ENCODE data around the gene CCDC15.

Gene CCDC15

DNA sequence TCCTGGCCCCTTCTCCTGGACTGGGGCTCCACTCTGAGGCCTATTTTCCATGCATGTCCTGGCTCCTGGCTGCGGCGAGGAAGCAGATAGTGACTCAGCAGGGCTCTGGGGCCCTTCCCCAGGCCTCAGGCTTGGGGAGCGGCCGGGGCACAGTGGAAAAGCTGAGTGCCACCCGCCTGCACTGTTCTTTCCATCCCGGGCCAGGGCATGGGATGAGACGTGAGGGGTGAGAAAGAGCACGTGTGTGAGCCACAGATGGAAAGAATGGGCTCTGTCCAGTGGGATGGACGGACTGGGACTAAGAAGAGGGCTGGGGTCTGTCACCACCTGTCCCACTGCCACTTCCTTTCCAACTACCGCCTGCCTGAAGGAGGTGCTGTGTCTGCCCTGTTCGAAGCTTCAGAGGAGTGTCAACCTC is 121.9 kb downstream of the CCDC15 start:
- Histone ChIP-seq H3K4me1 (ENCODE audit: control insufficient read depth, insufficient read depth, low read length) (no peaks in the 10 kb centered on the region), H3K9ac (ENCODE audit: low read length in 2 of 2) (no peak overlapping the region), H3K27me3 (ENCODE audit: control insufficient read depth in 1 of 2, insufficient read depth in 2 of 2, low read length in 2 of 2) (peaks cover 0 to 8% of the 10 kb centered on the region in 2 donors), H3K4me3 (ENCODE audit: low read length in 2 of 2) (no peak overlapping the region), H3K27ac (ENCODE audit: low read length) (no peak overlapping the region), H3K9me3 (ENCODE audit: control insufficient read depth in 2 of 2, low read length in 2 of 2) (no peaks in the 10 kb centered on the region), H3K36me3 (ENCODE audit: control insufficient read depth in 2 of 2, insufficient read depth in 2 of 2, low read length in 2 of 2) (no peaks in the 10 kb centered on the region)

GRCh38 chr11:125076378-125076945 is 122.5 kb downstream of the CCDC15 start:
- no peaks in the 10 kb centered on the region for H3K9me3 ChIP-seq (ENCODE audit: control insufficient read depth in 2 of 2, low read length in 2 of 2)
- no peaks in the 10 kb centered on the region for H3K4me1 ChIP-seq (ENCODE audit: control insufficient read depth, insufficient read depth, low read length)
- no peaks in the 10 kb centered on the region for H3K36me3 ChIP-seq (ENCODE audit: control insufficient read depth in 2 of 2, insufficient read depth in 2 of 2, low read length in 2 of 2)
- H3K4me3 ChIP-seq (ENCODE audit: low read length in 2 of 2): no peak overlapping the region
- no peak overlapping the region for H3K27ac ChIP-seq (ENCODE audit: low read length)
- no peak overlapping the region for H3K9ac ChIP-seq (ENCODE audit: low read length in 2 of 2)
- H3K27me3 ChIP-seq (ENCODE audit: control insufficient read depth in 1 of 2, insufficient read depth in 2 of 2, low read length in 2 of 2): peaks cover 0 to 8% of the 10 kb centered on the region in 2 donors

DNA sequence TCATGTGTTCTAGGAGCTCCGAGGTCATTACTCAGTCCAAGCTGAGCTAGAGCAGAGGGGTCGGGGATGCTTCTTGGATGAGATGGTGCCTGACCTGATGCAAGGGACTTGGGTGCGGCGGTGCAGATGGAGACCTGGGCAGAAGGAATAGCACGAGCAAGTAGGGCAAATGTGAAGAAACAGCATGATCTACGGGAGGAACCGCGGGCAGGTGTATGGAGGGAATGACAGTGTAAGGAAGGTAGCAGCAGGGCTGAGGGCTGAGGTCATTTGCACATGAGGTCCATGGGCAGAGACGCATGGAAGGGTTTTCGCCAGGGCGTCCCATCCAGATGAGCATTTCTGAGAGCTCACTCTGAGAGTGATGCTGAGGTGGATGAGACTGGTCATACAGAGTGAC is 124.0 kb downstream of the CCDC15 start:
- Histone ChIP-seq H3K4me3 (ENCODE audit: low read length in 2 of 2) (no peak overlapping the region), H3K4me1 (ENCODE audit: control insufficient read depth, insufficient read depth, low read length) (no peaks in the 10 kb centered on the region), H3K27me3 (ENCODE audit: control insufficient read depth in 1 of 2, insufficient read depth in 2 of 2, low read length in 2 of 2) (peaks cover 0 to 6% of the 10 kb centered on the region in 2 donors), H3K27ac (ENCODE audit: low read length) (no peak overlapping the region), H3K36me3 (ENCODE audit: control insufficient read depth in 2 of 2, insufficient read depth in 2 of 2, low read length in 2 of 2) (no peaks in the 10 kb centered on the region), H3K9me3 (ENCODE audit: control insufficient read depth in 2 of 2, low read length in 2 of 2) (no peaks in the 10 kb centered on the region), H3K9ac (ENCODE audit: low read length in 2 of 2) (no peak overlapping the region)

DNA sequence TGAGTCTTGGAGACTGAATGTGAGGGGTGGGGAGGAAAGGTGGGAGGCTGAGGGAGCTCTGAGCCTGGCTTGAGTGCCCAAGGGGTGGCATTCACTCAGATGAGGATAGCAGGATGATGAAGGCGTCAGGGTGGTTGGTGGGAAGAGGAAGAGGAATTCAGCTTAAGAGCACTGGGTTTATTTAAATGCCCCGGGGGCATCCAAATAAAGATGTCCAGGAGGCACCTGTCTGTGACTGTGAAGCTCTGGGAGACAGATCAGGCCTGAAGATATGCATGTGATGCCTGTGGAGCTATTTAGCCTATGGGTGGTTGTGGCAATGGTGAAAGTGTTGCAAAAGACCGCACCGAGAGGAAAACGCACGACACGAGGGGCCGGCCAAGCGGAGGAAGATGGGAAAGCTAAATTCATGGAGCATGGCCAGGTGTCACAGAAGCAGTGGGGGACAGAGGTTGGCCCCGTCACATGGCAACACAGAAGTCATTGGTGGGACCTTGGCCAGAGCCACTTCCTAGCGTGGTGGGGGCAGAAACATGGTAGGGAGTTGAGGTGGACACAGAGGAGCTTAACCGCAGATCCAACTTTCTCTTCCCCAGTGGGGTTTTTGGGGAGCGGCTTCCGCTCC is 124.6 kb downstream of the CCDC15 start:
- Histone ChIP-seq H3K27me3 (ENCODE audit: control insufficient read depth in 1 of 2, insufficient read depth in 2 of 2, low read length in 2 of 2) (peaks cover 0 to 10% of the 10 kb centered on the region in 2 donors), H3K9ac (ENCODE audit: low read length in 2 of 2) (no peak overlapping the region), H3K9me3 (ENCODE audit: control insufficient read depth in 2 of 2, low read length in 2 of 2) (no peaks in the 10 kb centered on the region), H3K4me3 (ENCODE audit: low read length in 2 of 2) (no peak overlapping the region), H3K36me3 (ENCODE audit: control insufficient read depth in 2 of 2, insufficient read depth in 2 of 2, low read length in 2 of 2) (no peaks in the 10 kb centered on the region), H3K4me1 (ENCODE audit: control insufficient read depth, insufficient read depth, low read length) (no peaks in the 10 kb centered on the region), H3K27ac (ENCODE audit: low read length) (no peak overlapping the region)

GRCh38 chr11:125079151-125079877 is 125.3 kb downstream of the CCDC15 start:
- H3K36me3 ChIP-seq (ENCODE audit: control insufficient read depth in 2 of 2, insufficient read depth in 2 of 2, low read length in 2 of 2): no peaks in the 10 kb centered on the region

GRCh38 chr11:125079878-125080530 is 126.0 kb downstream of the CCDC15 start:
- Histone ChIP-seq H3K27me3 (ENCODE audit: control insufficient read depth in 1 of 2, insufficient read depth in 2 of 2, low read length in 2 of 2) (peaks cover 0 to 12% of the 10 kb centered on the region in 2 donors), H3K9me3 (ENCODE audit: control insufficient read depth in 2 of 2, low read length in 2 of 2) (no peaks in the 10 kb centered on the region), H3K36me3 (ENCODE audit: control insufficient read depth in 2 of 2, insufficient read depth in 2 of 2, low read length in 2 of 2) (no peaks in the 10 kb centered on the region)

More at GRCh38 chr11:125079151-125079877, 125.3 kb downstream of the CCDC15 start:
- H3K9me3 ChIP-seq (ENCODE audit: control insufficient read depth in 2 of 2, low read length in 2 of 2): no peaks in the 10 kb centered on the region
- H3K27me3 ChIP-seq (ENCODE audit: control insufficient read depth in 1 of 2, insufficient read depth in 2 of 2, low read length in 2 of 2): peaks cover 0 to 10% of the 10 kb centered on the region in 2 donors
- H3K9ac ChIP-seq (ENCODE audit: low read length in 2 of 2): no peak overlapping the region
- no peak overlapping the region for H3K4me3 ChIP-seq (ENCODE audit: low read length in 2 of 2)
- no peaks in the 10 kb centered on the region for H3K4me1 ChIP-seq (ENCODE audit: control insufficient read depth, insufficient read depth, low read length)
- no peak overlapping the region for H3K27ac ChIP-seq (ENCODE audit: low read length)

DNA sequence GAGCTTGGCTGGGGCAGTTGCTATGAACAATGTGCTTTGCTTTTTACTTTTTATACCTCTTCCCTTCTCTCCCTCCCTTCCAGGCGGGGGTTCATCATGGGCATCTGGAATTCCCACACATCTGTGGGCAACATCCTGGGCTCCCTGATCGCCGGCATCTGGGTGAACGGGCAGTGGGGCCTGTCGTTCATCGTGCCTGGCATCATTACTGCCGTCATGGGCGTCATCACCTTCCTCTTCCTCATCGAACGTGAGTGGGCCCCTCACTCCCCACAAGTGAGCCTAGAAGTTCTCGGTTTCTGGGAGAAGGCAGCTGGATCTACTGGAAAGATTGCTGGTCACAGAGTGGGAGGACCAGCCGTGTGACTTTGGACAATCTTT is 126.5 kb downstream of the CCDC15 start:
- no peaks in the 10 kb centered on the region for H3K9me3 ChIP-seq (ENCODE audit: control insufficient read depth in 2 of 2, low read length in 2 of 2)
- H3K9ac ChIP-seq (ENCODE audit: low read length in 2 of 2): no peak overlapping the region
- no peaks in the 10 kb centered on the region for H3K36me3 ChIP-seq (ENCODE audit: control insufficient read depth in 2 of 2, insufficient read depth in 2 of 2, low read length in 2 of 2)
- H3K4me3 ChIP-seq (ENCODE audit: low read length in 2 of 2): no peak overlapping the region
- H3K27ac ChIP-seq (ENCODE audit: low read length): no peak overlapping the region
- no peaks in the 10 kb centered on the region for H3K4me1 ChIP-seq (ENCODE audit: control insufficient read depth, insufficient read depth, low read length)
- H3K27me3 ChIP-seq (ENCODE audit: control insufficient read depth in 1 of 2, insufficient read depth in 2 of 2, low read length in 2 of 2): peaks cover 0 to 13% of the 10 kb centered on the region in 2 donors

More at GRCh38 chr11:125079878-125080530, 126.0 kb downstream of the CCDC15 start:
- H3K4me3 ChIP-seq (ENCODE audit: low read length in 2 of 2): no peak overlapping the region
- H3K27ac ChIP-seq (ENCODE audit: low read length): no peak overlapping the region
- H3K4me1 ChIP-seq (ENCODE audit: control insufficient read depth, insufficient read depth, low read length): no peaks in the 10 kb centered on the region
- no peak overlapping the region for H3K9ac ChIP-seq (ENCODE audit: low read length in 2 of 2)

GRCh38 chr11:125081098-125081798 is 127.2 kb downstream of the CCDC15 start:
- no peak overlapping the region for H3K9ac ChIP-seq (ENCODE audit: low read length in 2 of 2)
- no peak overlapping the region for H3K27ac ChIP-seq (ENCODE audit: low read length)
- H3K27me3 ChIP-seq (ENCODE audit: control insufficient read depth in 1 of 2, insufficient read depth in 2 of 2, low read length in 2 of 2): peaks cover 0 to 14% of the 10 kb centered on the region in 2 donors

DNA sequence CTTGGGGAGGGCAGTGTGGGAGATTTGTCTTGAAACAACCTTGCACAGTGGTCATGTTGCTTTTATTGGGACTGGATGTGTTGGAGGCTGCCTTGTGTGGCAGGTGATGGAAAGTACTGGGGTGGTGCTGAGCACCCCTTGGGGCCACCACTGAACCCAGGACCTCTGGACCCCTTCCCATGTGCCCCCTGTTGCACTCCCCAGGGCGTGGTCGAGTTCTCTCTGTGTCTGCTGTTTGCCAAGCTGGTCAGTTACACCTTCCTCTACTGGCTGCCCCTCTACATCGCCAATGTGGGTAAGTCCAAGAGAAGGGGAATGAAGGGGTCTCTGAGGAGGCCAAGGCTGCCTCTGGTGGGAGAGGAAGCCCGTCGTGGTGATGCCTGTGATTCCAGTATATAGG is 128.0 kb downstream of the CCDC15 start:
- no peaks in the 10 kb centered on the region for H3K9me3 ChIP-seq (ENCODE audit: control insufficient read depth in 2 of 2, low read length in 2 of 2)
- no peaks in the 10 kb centered on the region for H3K4me1 ChIP-seq (ENCODE audit: control insufficient read depth, insufficient read depth, low read length)
- H3K4me3 ChIP-seq (ENCODE audit: low read length in 2 of 2): no peak overlapping the region
- no peak overlapping the region for H3K27ac ChIP-seq (ENCODE audit: low read length)
- no peak overlapping the region for H3K9ac ChIP-seq (ENCODE audit: low read length in 2 of 2)
- H3K27me3 ChIP-seq (ENCODE audit: control insufficient read depth in 1 of 2, insufficient read depth in 2 of 2, low read length in 2 of 2): peaks cover 0 to 14% of the 10 kb centered on the region in 2 donors
- no peaks in the 10 kb centered on the region for H3K36me3 ChIP-seq (ENCODE audit: control insufficient read depth in 2 of 2, insufficient read depth in 2 of 2, low read length in 2 of 2)

More at GRCh38 chr11:125081098-125081798, 127.2 kb downstream of the CCDC15 start:
- Histone ChIP-seq H3K9me3 (ENCODE audit: control insufficient read depth in 2 of 2, low read length in 2 of 2) (no peaks in the 10 kb centered on the region), H3K4me3 (ENCODE audit: low read length in 2 of 2) (no peak overlapping the region), H3K4me1 (ENCODE audit: control insufficient read depth, insufficient read depth, low read length) (no peaks in the 10 kb centered on the region), H3K36me3 (ENCODE audit: control insufficient read depth in 2 of 2, insufficient read depth in 2 of 2, low read length in 2 of 2) (no peaks in the 10 kb centered on the region)

DNA sequence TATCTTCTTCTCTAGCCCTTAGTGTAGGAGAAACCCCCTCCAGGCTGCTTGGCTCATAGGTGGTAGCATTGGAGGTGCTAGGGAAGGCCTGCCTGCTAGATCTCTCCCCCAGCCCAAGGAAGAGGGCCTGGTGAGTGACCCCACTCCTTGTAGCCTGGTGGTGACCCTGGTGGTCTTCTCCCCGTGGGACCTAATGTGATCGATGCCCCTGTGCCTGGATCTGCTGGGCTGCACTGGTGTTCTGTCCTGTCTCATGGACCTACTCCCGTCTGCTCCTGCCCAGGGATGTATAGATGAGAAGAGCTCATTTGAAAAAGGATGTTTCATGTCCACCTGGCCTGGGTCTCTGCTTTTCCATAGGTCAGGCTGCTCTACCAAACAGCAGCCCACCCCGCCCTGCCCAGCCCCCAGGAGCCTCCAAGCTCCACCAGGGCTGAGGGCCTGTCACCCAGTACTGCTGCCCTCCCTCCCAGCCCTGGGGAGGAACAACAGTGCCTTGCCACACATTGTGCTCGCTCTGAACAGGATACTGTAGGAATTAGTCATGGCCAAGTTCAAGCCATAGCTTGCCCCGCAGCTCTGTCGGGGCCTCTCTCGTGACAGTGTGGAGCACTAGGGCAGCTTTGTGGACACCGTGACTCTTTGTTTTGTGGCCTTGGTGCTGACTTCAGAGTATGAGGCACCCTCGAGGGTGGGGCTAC is 128.8 kb downstream of the CCDC15 start:
- Histone ChIP-seq H3K27me3 (ENCODE audit: control insufficient read depth in 1 of 2, insufficient read depth in 2 of 2, low read length in 2 of 2) (peaks cover 0 to 13% of the 10 kb centered on the region in 2 donors), H3K9me3 (ENCODE audit: control insufficient read depth in 2 of 2, low read length in 2 of 2) (no peaks in the 10 kb centered on the region), H3K9ac (ENCODE audit: low read length in 2 of 2) (no peak overlapping the region), H3K4me3 (ENCODE audit: low read length in 2 of 2) (no peak overlapping the region), H3K36me3 (ENCODE audit: control insufficient read depth in 2 of 2, insufficient read depth in 2 of 2, low read length in 2 of 2) (no peaks in the 10 kb centered on the region), H3K4me1 (ENCODE audit: control insufficient read depth, insufficient read depth, low read length) (no peaks in the 10 kb centered on the region), H3K27ac (ENCODE audit: low read length) (no peak overlapping the region)

Data from stomach smooth muscle (tissue), 2 donors.